Gastrocnemius medialis (tissue), 4 donors: ENCODE results near the gene KCNK2. TPM values are rescaled to one million over a fixed set of nuclear protein-coding genes. Genes with fewer than 3 reads are reported as not detected.

Experiments used
- ATAC-seq, 2 donors: fragments of 150-250 bp; one replicate each; pipeline ENCODE4 v1.9.1; 2016
- DNase-seq, 2 donors: peaks; one replicate each; pipeline ENCODE4 v3.0.0-alpha.2; 2019
- H3K27ac ChIP-seq, 4 donors: fragments of 200-600 bp; sonication (generic); 1 replicate in 1 of 4; 2 replicates in 3 of 4; pipeline ENCODE4 v1.5.1; 2016 to 2018; ENCODE audit warnings: mild to moderate bottlenecking in 2 of 4, moderate library complexity in 1 of 4
- H3K27me3 ChIP-seq, 3 donors: fragments of 200-600 bp; sonication (generic) in 2 of 3; 1 replicate in 1 of 3; 2 replicates in 2 of 3; pipeline versions ENCODE4 v1.5.1 to v1.6.0; 2016 to 2019; ENCODE audit warnings: mild to moderate bottlenecking in 1 of 3, moderate library complexity in 1 of 3
- H3K36me3 ChIP-seq, 2 donors: fragments of 200-600 bp; sonication (generic) in 1 of 2; one replicate each; pipeline ENCODE4 v1.5.1; 2017 to 2018
- H3K4me1 ChIP-seq, 2 donors: fragments of 200-600 bp; sonication (generic) in 1 of 2; one replicate each; pipeline ENCODE4 v1.5.1; 2016 to 2017; ENCODE audit warnings: mild to moderate bottlenecking in 2 of 2
- H3K4me3 ChIP-seq, 4 donors: fragments of 200-600 bp; sonication (generic) in 3 of 4; 1 replicate in 1 of 4; 2 replicates in 3 of 4; pipeline ENCODE4 v1.5.1; 2016 to 2019; ENCODE audit warnings: mild to moderate bottlenecking in 2 of 4
- H3K9me3 ChIP-seq, 3 donors: fragments of 200-600 bp; sonication (generic) in 2 of 3; 1 replicate in 1 of 3; 2 replicates in 2 of 3; pipeline ENCODE4 v1.5.1; 2016 to 2019
- CTCF ChIP-seq, 5 experiments: fragments of 450-650 bp in 3 of 5; fragments of 200-600 bp in 2 of 5; sonication (generic) in 2 of 5; IDR thresholded peaks in 4 of 5; conservative IDR thresholded peaks in 1 of 5; 1 replicate in 4 of 5; 2 replicates in 1 of 5; pipeline ENCODE4 v1.5.1; 2016 to 2019; ENCODE audit warnings: antibody characterized with exemption in 5 of 5, mild to moderate bottlenecking in 3 of 5, moderate library complexity in 3 of 5
- POLR2A ChIP-seq, 2 donors: fragments of 450-650 bp; IDR thresholded peaks; one replicate each; pipeline ENCODE4 v1.6.1; 2017; ENCODE audit warnings: antibody characterized with exemption in 2 of 2, mild to moderate bottlenecking in 2 of 2, moderate library complexity in 2 of 2
- in situ Hi-C, 4 donors: fragments of 200-750 bp; cut with MboI; loops; one replicate each; pipeline versions ENCODE4 v1.15.0 to v1.8.0; 2017; ENCODE audit warnings: low sequenced_read_pairs in 4 of 4
- intact Hi-C: fragments of 100-400 bp; cut with DNase I; formaldehyde crosslinking; loops from one replicate; pipeline ENCODE4 v1.15.1; 2023; ENCODE audit warnings: low total_unique reads
- total RNA-seq, 4 donors: library from RNA; depleted of rRNA; stranded (reverse); fragments of >200 nt; gene quantifications; one replicate each; pipeline versions ENCODE4 v1.1.0 to v1.2.3, GENCODE V29; 2016

KCNK2 gene
- total RNA-seq, 4 donors from 2014 or later, result 0.56 to 2.4 (median 0.97) TPM

DNA sequence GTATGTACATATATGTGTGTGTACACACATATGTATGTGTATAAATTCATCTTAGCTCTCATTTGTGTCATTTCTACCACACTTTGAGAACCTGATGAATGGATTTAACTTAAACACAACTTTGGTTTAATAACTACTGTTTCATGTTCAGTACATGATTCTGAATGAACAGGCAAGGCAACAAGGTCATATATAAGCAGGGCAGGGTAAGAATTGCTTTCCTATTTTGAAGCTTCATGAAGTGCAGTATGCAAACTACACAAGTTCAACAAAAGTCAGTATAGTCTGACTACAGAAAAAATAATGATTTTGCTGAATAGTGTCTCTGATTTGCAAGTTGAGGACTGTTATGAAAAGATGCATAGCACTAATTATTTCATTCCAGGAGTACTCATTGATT is 127.6 kb downstream of the KCNK2 start:
- in situ Hi-C loops (no loop called here), intact Hi-C loops (no loop called here)
- no peak for DNase-seq
- ATAC-seq, result no peak
- TF ChIP-seq POLR2A (IDR thresholded peaks at IDR 0.05), result no peak
- TF ChIP-seq CTCF (IDR thresholded peaks at IDR 0.05 in 4 of 5, conservative IDR thresholded peaks at IDR 0.05 in 1 of 5), result no peak
- Histone ChIP-seq H3K9me3 (no peaks in the 10 kb centered on the region), H3K36me3 (no peaks in the 10 kb centered on the region), H3K4me3 (no peak overlapping the region), H3K4me1 (no peaks in the 10 kb centered on the region), H3K27me3 (no peaks in the 10 kb centered on the region), H3K27ac (no peak overlapping the region)

DNA sequence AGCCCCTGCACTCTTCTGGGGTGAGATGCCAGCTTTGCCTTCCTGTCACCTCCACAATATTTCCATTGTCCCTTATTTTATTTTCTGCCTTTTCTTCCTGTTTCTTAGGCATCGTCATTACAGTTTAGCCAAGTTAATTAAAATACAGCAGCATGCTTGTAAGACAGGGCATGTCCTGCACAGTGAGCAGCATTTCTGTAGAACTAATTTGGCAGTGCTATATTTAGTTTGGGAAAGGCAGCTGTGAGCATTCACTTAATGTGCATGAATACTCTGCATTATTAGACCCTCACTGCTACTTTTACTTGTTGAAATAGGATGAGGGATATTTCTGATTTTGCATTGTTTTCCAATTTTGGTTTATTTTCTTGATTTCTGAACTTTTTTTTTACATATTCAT is 133.3 kb downstream of the KCNK2 start:
- no peaks in the 10 kb centered on the region for H3K9me3 ChIP-seq
- no peaks in the 10 kb centered on the region for H3K36me3 ChIP-seq
- no peaks in the 10 kb centered on the region for H3K4me1 ChIP-seq
- H3K4me3 ChIP-seq, result no peak overlapping the region
- TF ChIP-seq CTCF (IDR thresholded peaks at IDR 0.05 in 4 of 5, conservative IDR thresholded peaks at IDR 0.05 in 1 of 5), result no peak
- TF ChIP-seq POLR2A (IDR thresholded peaks at IDR 0.05), result no peak
- no peaks in the 10 kb centered on the region for H3K27me3 ChIP-seq
- no peak for DNase-seq
- no peak for ATAC-seq
- intact Hi-C loops, result no loop called here
- in situ Hi-C loops, result loop anchor here in 1 of 4 donors (5.0 kb wide), 1 partner anchor 34 kb away; no protein-coding TSS in a partner anchor
- H3K27ac ChIP-seq, result no peak overlapping the region

- H3K27me3 ChIP-seq, result no peaks in the 10 kb centered on the region
- no peak for TF ChIP-seq POLR2A (IDR thresholded peaks at IDR 0.05)
- no peak for TF ChIP-seq CTCF (IDR thresholded peaks at IDR 0.05 in 4 of 5, conservative IDR thresholded peaks at IDR 0.05 in 1 of 5)
- H3K27ac ChIP-seq, result no peak overlapping the region
- no peaks in the 10 kb centered on the region for H3K9me3 ChIP-seq
- intact Hi-C loops (no loop called here), in situ Hi-C loops (loop anchor here in 1 of 4 donors (5.0 kb wide), 1 partner anchor 37 kb away; no protein-coding TSS in a partner anchor)
- no peak for DNase-seq
- ATAC-seq, result no peak
- H3K4me3 ChIP-seq, result no peak overlapping the region
- H3K36me3 ChIP-seq, result no peaks in the 10 kb centered on the region
- no peaks in the 10 kb centered on the region for H3K4me1 ChIP-seq
Measured at GRCh38 chr1:215219372-215219771, 136.8 kb downstream of the KCNK2 start.

DNA sequence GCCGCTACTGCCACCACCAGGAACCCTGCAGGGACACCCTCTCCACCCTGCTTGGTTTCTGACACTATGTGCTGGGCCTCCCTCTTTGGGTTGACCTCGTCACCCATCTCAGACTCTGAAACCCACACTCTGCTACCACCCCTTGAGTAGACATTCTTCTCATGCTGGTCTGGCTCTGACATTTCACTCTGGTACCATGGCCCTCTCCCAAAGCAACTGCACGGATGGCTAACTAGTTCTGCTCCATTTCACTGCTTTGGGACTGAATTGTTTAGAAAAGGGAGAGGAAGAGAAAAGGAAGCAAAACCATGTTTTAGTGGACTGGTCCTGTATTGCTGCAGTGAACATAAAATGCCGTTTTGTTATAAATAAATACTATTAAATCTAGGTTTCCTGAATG is 137.8 kb downstream of the KCNK2 start:
- TF ChIP-seq POLR2A (IDR thresholded peaks at IDR 0.05) (no peak), CTCF (IDR thresholded peaks at IDR 0.05 in 4 of 5, conservative IDR thresholded peaks at IDR 0.05 in 1 of 5) (no peak)
- Histone ChIP-seq H3K27me3 (no peaks in the 10 kb centered on the region), H3K9me3 (no peaks in the 10 kb centered on the region), H3K4me1 (no peaks in the 10 kb centered on the region), H3K4me3 (no peak overlapping the region), H3K27ac (no peak overlapping the region), H3K36me3 (no peaks in the 10 kb centered on the region)
- in situ Hi-C loops (no loop called here), intact Hi-C loops (no loop called here)
- ATAC-seq (no peak), DNase-seq (no peak)

DNA sequence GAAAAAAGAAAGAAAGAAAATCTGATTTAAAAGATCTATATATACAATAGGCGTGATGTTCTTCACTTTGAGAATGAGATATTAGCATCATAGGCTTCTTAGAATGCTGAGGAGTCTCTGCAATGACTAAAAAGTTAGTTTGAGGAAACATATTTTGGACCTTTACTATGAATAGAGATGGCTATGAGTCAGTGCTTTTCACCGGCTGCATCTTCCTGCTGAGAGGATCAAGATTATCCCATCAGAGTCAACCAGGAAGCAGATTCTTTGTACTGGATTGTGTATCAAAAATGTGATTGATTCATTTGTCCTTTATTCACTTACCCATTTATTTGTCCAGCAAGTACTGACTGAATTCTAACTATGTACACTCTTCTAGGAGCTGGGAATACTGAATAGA is 144.2 kb downstream of the KCNK2 start:
- in situ Hi-C loops (no loop called here), intact Hi-C loops (no loop called here)
- Histone ChIP-seq H3K9me3 (no peaks in the 10 kb centered on the region), H3K4me1 (no peaks in the 10 kb centered on the region), H3K4me3 (no peak overlapping the region), H3K27ac (no peak overlapping the region), H3K27me3 (no peaks in the 10 kb centered on the region), H3K36me3 (no peaks in the 10 kb centered on the region)
- TF ChIP-seq POLR2A (IDR thresholded peaks at IDR 0.05) (no peak), CTCF (IDR thresholded peaks at IDR 0.05 in 4 of 5, conservative IDR thresholded peaks at IDR 0.05 in 1 of 5) (no peak)
- no peak for DNase-seq
- no peak for ATAC-seq
